ENCODE results near the gene PRMT7.
A peak's percentile ranks its signal among the peaks of the same experiment; 100 is the strongest.

PRMT7 gene

GRCh38 chr16:68310774-68311511 lies at the start of gene PRMT7, which contains the start of gene SLC7A6OS:
TSS of gene PRMT7 (plus strand) at chr16:68311019. CDS start at chr16:68315980, 4,961 bp downstream.
TSS of gene SLC7A6OS (minus strand) at chr16:68310946. CDS start at chr16:68310926, 20 bp downstream.
- Histone ChIP-seq H2AFZ (ENCODE audit: low read length) (peak within 1 kb of the TSS; percentile 75), H3F3A (ENCODE audit: low read depth) (no peaks in the 10 kb centered on the region), H3K4me1 (ENCODE audit: insufficient read depth, low read length, poor library complexity, severe bottlenecking) (peaks cover 27% of the 10 kb centered on the region), H3K4me2 (ENCODE audit: low read depth, low read length, poor library complexity, severe bottlenecking) (peak within 1 kb of the TSS; percentile 97), H4K20me1 (ENCODE audit: insufficient read depth, low read length, poor library complexity, severe bottlenecking) (peaks cover 21% of the 10 kb centered on the region), H3K9ac (ENCODE audit: low read depth, low read length, poor library complexity, severe bottlenecking) (peak within 1 kb of the TSS; percentile 83), H3K9me3 (ENCODE audit: insufficient read depth, low read depth, low read length) (no peaks in the 10 kb centered on the region), H3K36me3 (ENCODE audit: insufficient read depth, low read length) (peaks cover 6% of the 10 kb centered on the region; the same call in 1 of the 2 replicates), H3K4me3 (ENCODE audit: low read length, poor library complexity, severe bottlenecking) (peak within 1 kb of the TSS; percentile 98), H3K27me3 (ENCODE audit: insufficient read depth, low read length, poor library complexity, severe bottlenecking) (no peaks in the 10 kb centered on the region), H3K9me2 (replicated peaks; ENCODE audit: low read depth, low read length) (no peaks in the 10 kb centered on the region), H3K79me2 (ENCODE audit: insufficient read depth, low read length) (peaks cover 90% of the 10 kb centered on the region)
- no peak for TF ChIP-seq CTCF (conservative IDR thresholded peaks at IDR 0.05; ENCODE audit: low read length)
- no peak for TF ChIP-seq EZH2phosphoT487 (IDR thresholded peaks at IDR 0.05; ENCODE audit: borderline replicate concordance)

GRCh38 chr16:68263559-68264127 lies 47.2 kb upstream of the PRMT7 start:
- Histone ChIP-seq H3K4me1 (ENCODE audit: insufficient read depth, low read length, poor library complexity, severe bottlenecking) (peaks cover 18% of the 10 kb centered on the region), H3F3A (ENCODE audit: low read depth) (no peaks in the 10 kb centered on the region), H4K20me1 (ENCODE audit: insufficient read depth, low read length, poor library complexity, severe bottlenecking) (peaks cover 9% of the 10 kb centered on the region), H3K9ac (ENCODE audit: low read depth, low read length, poor library complexity, severe bottlenecking) (peak overlapping the region; percentile 89), H2AFZ (ENCODE audit: low read length) (peak overlapping the region; percentile 80), H3K36me3 (ENCODE audit: insufficient read depth, low read length) (peaks cover 10% of the 10 kb centered on the region; the same call in 1 of the 2 replicates), H3K9me3 (ENCODE audit: insufficient read depth, low read depth, low read length) (no peaks in the 10 kb centered on the region), H3K79me2 (ENCODE audit: insufficient read depth, low read length) (peaks cover 42% of the 10 kb centered on the region), H3K27me3 (ENCODE audit: insufficient read depth, low read length, poor library complexity, severe bottlenecking) (no peaks in the 10 kb centered on the region), H3K4me2 (ENCODE audit: low read depth, low read length, poor library complexity, severe bottlenecking) (peak overlapping the region; percentile 78), H3K9me2 (replicated peaks; ENCODE audit: low read depth, low read length) (no peaks in the 10 kb centered on the region), H3K4me3 (ENCODE audit: low read length, poor library complexity, severe bottlenecking) (peak overlapping the region; percentile 76)
- TF ChIP-seq CTCF (conservative IDR thresholded peaks at IDR 0.05; ENCODE audit: low read length) (peak; percentile 77; the same call in 1 of the 2 replicates), EZH2phosphoT487 (IDR thresholded peaks at IDR 0.05; ENCODE audit: borderline replicate concordance) (no peak)

- no peaks in the 10 kb centered on the region for H3K27me3 ChIP-seq (ENCODE audit: insufficient read depth, low read length, poor library complexity, severe bottlenecking)
- peaks cover 6% of the 10 kb centered on the region; the same call in 1 of the 2 replicates for H3K36me3 ChIP-seq (ENCODE audit: insufficient read depth, low read length)
- peak within 1 kb of the TSS; percentile 89 for H3K9ac ChIP-seq (ENCODE audit: low read depth, low read length, poor library complexity, severe bottlenecking)
- H3K4me1 ChIP-seq (ENCODE audit: insufficient read depth, low read length, poor library complexity, severe bottlenecking), result peaks cover 18% of the 10 kb centered on the region
- peaks cover 14% of the 10 kb centered on the region for H4K20me1 ChIP-seq (ENCODE audit: insufficient read depth, low read length, poor library complexity, severe bottlenecking)
- peak within 1 kb of the TSS; percentile 81 for H3K4me2 ChIP-seq (ENCODE audit: low read depth, low read length, poor library complexity, severe bottlenecking)
- H3K9me3 ChIP-seq (ENCODE audit: insufficient read depth, low read depth, low read length), result no peaks in the 10 kb centered on the region
- H3K4me3 ChIP-seq (ENCODE audit: low read length, poor library complexity, severe bottlenecking), result peak within 1 kb of the TSS; percentile 76
- H3K79me2 ChIP-seq (ENCODE audit: insufficient read depth, low read length), result peaks cover 49% of the 10 kb centered on the region
- TF ChIP-seq EZH2phosphoT487 (IDR thresholded peaks at IDR 0.05; ENCODE audit: borderline replicate concordance) (no peak), CTCF (conservative IDR thresholded peaks at IDR 0.05; ENCODE audit: low read length) (no peak; the same call in 1 of the 2 replicates)
- no peaks in the 10 kb centered on the region for H3F3A ChIP-seq (ENCODE audit: low read depth)
- H2AFZ ChIP-seq (ENCODE audit: low read length), result peak within 1 kb of the TSS; percentile 87
- H3K9me2 ChIP-seq (replicated peaks; ENCODE audit: low read depth, low read length), result no peaks in the 10 kb centered on the region
Measured at GRCh38 chr16:68264128-68265077, 46.4 kb upstream of the PRMT7 start, which contains the start of gene SLC7A6. TSS of gene SLC7A6 (plus strand) at chr16:68264526. CDS start at chr16:68274727, 10,201 bp downstream.
